Natural killer cell (primary cell): ENCODE results near the gene ATXN2. TPM values are rescaled to one million over a fixed set of nuclear protein-coding genes. Genes with fewer than 3 reads are reported as not detected.
A peak's percentile ranks its signal among the peaks of the same experiment; 100 is the strongest.

ENCODE experiments used
- ATAC-seq, 3 donors: fragments of 150-1000 bp in 2 of 3; fragments of 200-7000 bp in 1 of 3; cut with Tn5 transposase; 1 replicate in 1 of 3; 2 replicates in 2 of 3; pipeline ENCODE4 v1.10.0; 2021; ENCODE audit warnings: mild to moderate bottlenecking in 2 of 3, moderate library complexity in 2 of 3
- DNase-seq, 2 donors: peaks; one replicate each; pipeline versions ENCODE4 v3.0.0 to v3.0.0-alpha.2; 2013 to 2021; ENCODE audit warnings: mixed read lengths in 1 of 2
- H3K27ac ChIP-seq: one replicate; pipeline ENCODE4 v1.5.1; 2013; ENCODE audit warnings: mild to moderate bottlenecking, low read length
- H3K27me3 ChIP-seq: one replicate; pipeline ENCODE4 v1.6.1; 2013; ENCODE audit warnings: low read length; ENCODE audit not compliant: control insufficient read depth, insufficient read depth
- H3K36me3 ChIP-seq: one replicate; pipeline ENCODE4 v1.6.1; 2013; ENCODE audit warnings: low read length; ENCODE audit not compliant: control insufficient read depth, insufficient read depth
- H3K4me1 ChIP-seq: one replicate; pipeline ENCODE4 v1.6.1; 2013; ENCODE audit warnings: low read length; ENCODE audit not compliant: control insufficient read depth, insufficient read depth
- H3K4me3 ChIP-seq: one replicate; pipeline ENCODE4 v1.5.1; 2013; ENCODE audit warnings: low read length
- H3K9me3 ChIP-seq: one replicate; pipeline ENCODE4 v1.6.1; 2013; ENCODE audit warnings: low read length; ENCODE audit not compliant: control insufficient read depth, insufficient read depth
- H3K27ac Mint-ChIP-seq, 2 donors: one replicate each; pipeline ENCODE4 v1.8.0; 2022; ENCODE audit warnings: mild to moderate bottlenecking in 2 of 2, mixed read lengths in 2 of 2, moderate library complexity in 1 of 2
- H3K27me3 Mint-ChIP-seq, 2 donors: one replicate each; pipeline ENCODE4 v1.8.0; 2022; ENCODE audit warnings: low read depth in 2 of 2, mixed read lengths in 2 of 2
- H3K36me3 Mint-ChIP-seq: one replicate; pipeline ENCODE4 v1.8.0; 2022; ENCODE audit warnings: mixed read lengths
- H3K4me1 Mint-ChIP-seq, 2 donors: one replicate each; pipeline ENCODE4 v1.8.0; 2022; ENCODE audit warnings: mixed read lengths in 2 of 2
- H3K4me3 Mint-ChIP-seq: one replicate; pipeline ENCODE4 v1.8.0; 2022; ENCODE audit warnings: mild to moderate bottlenecking, moderate library complexity, mixed read lengths
- H3K9me3 Mint-ChIP-seq, 2 donors: one replicate each; pipeline ENCODE4 v1.8.0; 2022; ENCODE audit warnings: mixed read lengths in 2 of 2
- WGBS: methylation state at CpG from one replicate; pipeline ENCODE4 v1.1.7; 2013; ENCODE audit warnings: missing lambda C conversion rate; ENCODE audit not compliant: insufficient coverage; 5-methylcytosine and 5-hydroxymethylcytosine counted together
- intact Hi-C: fragments of 100-400 bp; cut with micrococcal nuclease; formaldehyde crosslinking; loops from one replicate; pipeline ENCODE4 v1.14.2; 2022
- total RNA-seq, 4 donors: library from RNA; stranded (reverse); fragments of 120-200 nt in 1 of 4; gene quantifications; one replicate each; pipeline versions ENCODE4 v1.2.3 to v1.2.4, GENCODE V29; 2013 to 2022
- TF ChIP-seq, protein P1 (sequence below): fragments of 200-600 bp; IDR thresholded peaks from one replicate; pipeline ENCODE4 v1.8.0; 2022; ENCODE audit warnings: antibody characterized with exemption

Gene ATXN2
- total RNA-seq, 3 donors from 2014 or later (not counting 1 experiment from before 2014, with no cell fraction given) = 44.9 to 56.5 (median 51.5) TPM

DNA sequence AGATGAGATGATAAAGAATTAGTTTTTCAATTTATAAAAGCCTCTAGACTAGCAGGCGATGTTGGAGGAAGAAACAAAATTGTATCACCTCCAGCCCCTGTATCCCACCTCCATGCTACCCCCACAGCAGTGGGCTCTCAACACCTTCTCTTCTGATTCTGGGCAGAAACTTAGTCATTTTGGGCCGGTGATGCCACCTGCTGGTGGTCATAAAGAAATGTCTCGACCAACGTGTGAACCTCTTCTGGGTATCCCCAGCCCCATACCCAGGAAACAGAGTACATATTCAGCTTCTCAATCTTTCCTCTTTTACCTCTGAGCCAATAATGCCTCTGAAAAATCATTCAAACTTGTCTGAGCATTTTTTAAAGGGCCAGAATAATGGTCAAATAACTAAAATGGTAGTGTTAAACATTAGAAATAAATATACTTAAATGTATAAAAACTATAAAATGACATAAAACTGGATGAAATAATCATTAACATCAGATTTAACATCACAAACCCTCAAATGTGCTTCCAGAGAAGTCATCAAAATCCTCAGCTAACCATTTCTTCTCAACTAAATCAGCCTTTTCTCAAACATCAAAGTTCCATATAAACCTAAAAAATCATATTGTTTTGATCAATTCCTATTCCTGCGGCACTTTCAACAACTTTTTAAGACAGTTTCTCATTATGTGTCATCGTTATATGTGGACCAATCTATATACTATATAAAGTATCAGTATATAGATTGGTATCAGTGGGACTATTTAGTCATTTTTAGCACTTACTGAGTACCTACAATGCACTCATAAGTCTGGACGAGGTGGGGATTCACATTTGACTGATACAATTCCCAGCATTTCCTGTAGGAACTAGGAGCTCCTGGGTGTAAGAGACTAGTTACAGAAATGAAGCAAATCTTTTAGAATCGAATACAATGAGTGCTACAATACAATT lies 69.4 kb downstream of the ATXN2 start:
- Mint-ChIP-seq H3K36me3 (no peaks in the 10 kb centered on the region), H3K9me3 (no peaks in the 10 kb centered on the region), H3K27me3 (no peaks in the 10 kb centered on the region), H3K27ac (peak overlapping the region in 1 of 2 donors; percentile 16), H3K4me1 (peaks cover 6% of the 10 kb centered on the region in 2 donors), H3K4me3 (no peak overlapping the region)
- 21% methylated on average over 4 of the region's 8 CpGs for WGBS
- H3K27ac ChIP-seq = no peak overlapping the region
- TF ChIP-seq, protein P1, sequence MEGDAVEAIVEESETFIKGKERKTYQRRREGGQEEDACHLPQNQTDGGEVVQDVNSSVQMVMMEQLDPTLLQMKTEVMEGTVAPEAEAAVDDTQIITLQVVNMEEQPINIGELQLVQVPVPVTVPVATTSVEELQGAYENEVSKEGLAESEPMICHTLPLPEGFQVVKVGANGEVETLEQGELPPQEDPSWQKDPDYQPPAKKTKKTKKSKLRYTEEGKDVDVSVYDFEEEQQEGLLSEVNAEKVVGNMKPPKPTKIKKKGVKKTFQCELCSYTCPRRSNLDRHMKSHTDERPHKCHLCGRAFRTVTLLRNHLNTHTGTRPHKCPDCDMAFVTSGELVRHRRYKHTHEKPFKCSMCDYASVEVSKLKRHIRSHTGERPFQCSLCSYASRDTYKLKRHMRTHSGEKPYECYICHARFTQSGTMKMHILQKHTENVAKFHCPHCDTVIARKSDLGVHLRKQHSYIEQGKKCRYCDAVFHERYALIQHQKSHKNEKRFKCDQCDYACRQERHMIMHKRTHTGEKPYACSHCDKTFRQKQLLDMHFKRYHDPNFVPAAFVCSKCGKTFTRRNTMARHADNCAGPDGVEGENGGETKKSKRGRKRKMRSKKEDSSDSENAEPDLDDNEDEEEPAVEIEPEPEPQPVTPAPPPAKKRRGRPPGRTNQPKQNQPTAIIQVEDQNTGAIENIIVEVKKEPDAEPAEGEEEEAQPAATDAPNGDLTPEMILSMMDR = peak; percentile 81
- H3K27me3 ChIP-seq = no peaks in the 10 kb centered on the region
- no peak overlapping the region for H3K4me3 ChIP-seq
- ATAC-seq = peak; percentile 86 to 99 (median 99)
- intact Hi-C loops = loop anchor here (1.0 to 5.0 kb wide), 2 partner anchors 77 to 132 kb away; no protein-coding TSS in a partner anchor
- peak; percentile 58 to 84 for DNase-seq
- no peaks in the 10 kb centered on the region for H3K9me3 ChIP-seq
- H3K36me3 ChIP-seq = peaks cover 18% of the 10 kb centered on the region
- H3K4me1 ChIP-seq = no peaks in the 10 kb centered on the region

DNA sequence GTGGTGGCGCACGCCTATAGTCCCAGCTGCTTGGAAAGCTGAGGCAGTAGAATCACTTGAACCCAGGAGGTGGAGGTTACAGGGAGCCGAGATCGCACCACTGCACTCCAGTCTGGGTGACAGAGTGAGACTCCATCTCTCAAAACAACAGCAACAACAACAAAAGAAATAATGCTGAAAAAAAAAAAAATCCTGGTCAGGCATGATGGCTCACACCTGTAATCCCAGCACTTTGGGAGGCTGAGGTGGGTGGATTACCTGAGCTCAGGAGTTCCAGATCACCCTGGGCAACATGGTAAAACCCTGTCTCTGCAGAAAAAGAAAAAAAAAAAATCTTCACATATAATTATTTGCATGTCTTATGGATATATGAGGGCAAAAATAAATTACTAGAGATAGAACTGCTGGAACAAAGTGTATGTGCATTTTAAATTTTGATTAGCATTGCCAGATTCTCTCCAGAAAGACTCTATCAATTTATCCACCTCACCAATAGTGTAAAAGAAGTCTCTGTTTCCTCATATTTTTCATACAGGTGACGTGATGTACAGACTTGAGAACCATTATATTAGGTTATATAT lies 75.4 kb downstream of the ATXN2 start:
- DNase-seq (no peak), ATAC-seq (no peak)
- Mint-ChIP-seq H3K36me3 (no peaks in the 10 kb centered on the region), H3K27ac (no peak overlapping the region), H3K4me1 (no peaks in the 10 kb centered on the region), H3K4me3 (no peak overlapping the region), H3K9me3 (no peaks in the 10 kb centered on the region), H3K27me3 (no peaks in the 10 kb centered on the region)
- Histone ChIP-seq H3K27me3 (no peaks in the 10 kb centered on the region), H3K9me3 (no peaks in the 10 kb centered on the region), H3K4me3 (no peak overlapping the region), H3K27ac (no peak overlapping the region), H3K4me1 (no peaks in the 10 kb centered on the region), H3K36me3 (peaks cover 39% of the 10 kb centered on the region)
- intact Hi-C loops = no loop called here
- TF ChIP-seq, protein P1 = no peak
- WGBS = 100% methylated on average over 5 of the region's 5 CpGs

DNA sequence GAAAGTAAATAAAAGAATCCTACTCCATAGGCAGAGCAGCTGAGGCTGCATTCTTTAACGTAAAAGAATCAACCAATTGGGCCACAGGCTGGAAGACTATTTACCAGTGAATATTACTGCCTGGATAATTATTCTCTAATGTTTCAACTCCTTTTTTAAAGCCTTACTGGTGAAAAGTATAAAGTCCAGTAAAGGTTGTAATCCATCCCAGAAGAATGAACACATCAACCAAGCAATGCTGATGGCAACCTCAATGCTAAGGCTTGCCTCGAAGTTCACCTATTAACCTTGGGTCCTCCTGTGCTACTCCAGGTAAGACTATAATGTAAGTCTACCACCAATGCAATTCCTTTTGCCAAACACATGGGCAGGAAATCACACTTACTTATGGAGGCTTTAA lies 77.3 kb downstream of the ATXN2 start:
- no peak for DNase-seq
- Mint-ChIP-seq H3K36me3 (no peaks in the 10 kb centered on the region), H3K4me1 (no peaks in the 10 kb centered on the region), H3K27ac (no peak overlapping the region), H3K27me3 (no peaks in the 10 kb centered on the region), H3K4me3 (no peak overlapping the region), H3K9me3 (no peaks in the 10 kb centered on the region)
- ATAC-seq = no peak
- no peak overlapping the region for H3K4me3 ChIP-seq
- no peaks in the 10 kb centered on the region for H3K9me3 ChIP-seq
- 100% methylated on average over 1 of the region's 2 CpGs for WGBS
- no peaks in the 10 kb centered on the region for H3K27me3 ChIP-seq
- peaks cover 48% of the 10 kb centered on the region for H3K36me3 ChIP-seq
- intact Hi-C loops = no loop called here
- TF ChIP-seq, protein P1 = no peak
- no peak overlapping the region for H3K27ac ChIP-seq
- no peaks in the 10 kb centered on the region for H3K4me1 ChIP-seq
